NT2/D1 (cell line): ENCODE data around the gene MRPL14.

Experiments used
- SUZ12 ChIP-seq: IDR thresholded peaks from 2 replicates; pipeline ENCODE4 v1.6.1; 2011; ENCODE audit not compliant: insufficient read length, insufficient read depth; ENCODE audit errors: extremely low read depth
- YY1 ChIP-seq: IDR thresholded peaks from 2 replicates; pipeline ENCODE4 v1.6.1; 2011; ENCODE audit not compliant: insufficient read length, insufficient read depth

DNA sequence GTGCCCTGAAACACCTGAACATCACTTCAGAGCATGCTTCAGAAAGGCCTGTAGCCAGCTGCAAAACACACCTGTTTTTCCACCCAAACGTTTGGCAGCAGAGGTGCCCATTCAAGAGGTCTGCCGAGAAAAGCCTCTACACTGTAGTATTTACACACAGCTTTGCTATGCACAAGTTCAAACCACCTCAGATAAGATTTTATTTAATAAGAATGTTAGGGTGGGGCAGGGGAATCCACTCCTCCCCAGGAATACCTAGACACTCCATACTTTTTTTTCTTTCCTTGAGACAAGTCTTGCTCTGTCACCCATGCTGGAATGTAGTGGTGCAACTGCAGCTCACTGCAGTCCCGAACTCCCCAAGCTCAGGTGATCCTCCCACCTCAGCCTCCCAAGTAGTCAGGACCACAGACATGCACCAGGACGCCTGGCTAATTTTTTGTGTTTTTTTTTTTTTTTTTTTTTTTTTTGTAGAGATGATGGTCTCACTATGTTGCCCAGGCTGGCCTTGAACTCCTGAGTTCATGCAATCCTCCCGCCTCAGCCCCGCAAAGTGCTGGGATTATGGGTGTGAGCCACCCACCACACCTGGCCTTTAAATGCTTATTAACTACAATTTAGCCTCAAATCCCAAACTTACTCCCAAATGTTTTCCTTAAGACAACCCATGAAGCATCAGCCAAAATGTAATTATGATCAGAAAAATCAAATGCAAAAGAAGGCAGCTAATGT is 9.7 kb downstream of the MRPL14 start:
- TF ChIP-seq SUZ12 (no peak), YY1 (no peak)
